ENCODE results near the gene LRRC7.

LRRC7 gene

GRCh38 chr1:69592341-69592740 lies 24.6 kb downstream of the LRRC7 start:
- no peak for DNase-seq

GRCh38 chr1:69595486-69595885 lies 27.8 kb downstream of the LRRC7 start:
- DNase-seq = no peak

GRCh38 chr1:69611316-69611715 lies 43.6 kb downstream of the LRRC7 start:
- peak; percentile 5 for DNase-seq

- DNase-seq = no peak
Measured at GRCh38 chr1:69613414-69613813, 45.7 kb downstream of the LRRC7 start.

- no peak for DNase-seq
Measured at GRCh38 chr1:69638673-69639072, 71.0 kb downstream of the LRRC7 start.

GRCh38 chr1:69639159-69639558 lies 71.4 kb downstream of the LRRC7 start:
- DNase-seq = no peak

- peak; percentile 19 for DNase-seq
Measured at GRCh38 chr1:69643266-69643665, 75.5 kb downstream of the LRRC7 start.

GRCh38 chr1:69645477-69645876 lies 77.8 kb downstream of the LRRC7 start:
- no peak for DNase-seq

GRCh38 chr1:69648486-69648885 lies 80.8 kb downstream of the LRRC7 start:
- DNase-seq = peak; percentile 23

GRCh38 chr1:69649383-69649990 lies 81.8 kb downstream of the LRRC7 start:
- DNase-seq = no peak

- DNase-seq = no peak
Measured at GRCh38 chr1:69650779-69651178, 83.1 kb downstream of the LRRC7 start.

- no peak for DNase-seq
Measured at GRCh38 chr1:69651656-69652055, 83.9 kb downstream of the LRRC7 start.

GRCh38 chr1:69657971-69658370 lies 90.2 kb downstream of the LRRC7 start:
- DNase-seq = peak; percentile 35

- peak; percentile 40 for DNase-seq
Measured at GRCh38 chr1:69661686-69662085, 94.0 kb downstream of the LRRC7 start.

GRCh38 chr1:69662321-69662720 lies 94.6 kb downstream of the LRRC7 start:
- no peak for DNase-seq

- peak; percentile 24 for DNase-seq
Measured at GRCh38 chr1:69671363-69672010, 103.8 kb downstream of the LRRC7 start.

GRCh38 chr1:69673321-69673720 lies 105.6 kb downstream of the LRRC7 start:
- DNase-seq = peak; percentile 3

- DNase-seq = no peak
Measured at GRCh38 chr1:69679965-69680364, 112.2 kb downstream of the LRRC7 start.

GRCh38 chr1:69686367-69686984 lies 118.8 kb downstream of the LRRC7 start:
- no peak for DNase-seq

- DNase-seq = no peak
Measured at GRCh38 chr1:69688193-69688592, 120.5 kb downstream of the LRRC7 start.

- no peak for DNase-seq
Measured at GRCh38 chr1:69691179-69691578, 123.5 kb downstream of the LRRC7 start.

- DNase-seq = no peak
Measured at GRCh38 chr1:69693921-69694675, 126.4 kb downstream of the LRRC7 start.

- no peak for DNase-seq
Measured at GRCh38 chr1:69697340-69697739, 129.6 kb downstream of the LRRC7 start.

GRCh38 chr1:69700770-69701169 lies 133.0 kb downstream of the LRRC7 start:
- peak; percentile 26 for DNase-seq
